Activated naive CD8-positive, alpha-beta T cell treated with anti-CD3 and anti-CD28 coated beads, Interleukin-2, amount 50 U/mL, for 16 hours (primary cell): ENCODE measurements around the gene ARHGAP22.

Experiments used
- DNase-seq: peaks from one replicate; pipeline ENCODE4 v3.0.0-alpha.2; 2020; ENCODE audit warnings: low read depth, low spot score

The ARHGAP22 gene

DNA sequence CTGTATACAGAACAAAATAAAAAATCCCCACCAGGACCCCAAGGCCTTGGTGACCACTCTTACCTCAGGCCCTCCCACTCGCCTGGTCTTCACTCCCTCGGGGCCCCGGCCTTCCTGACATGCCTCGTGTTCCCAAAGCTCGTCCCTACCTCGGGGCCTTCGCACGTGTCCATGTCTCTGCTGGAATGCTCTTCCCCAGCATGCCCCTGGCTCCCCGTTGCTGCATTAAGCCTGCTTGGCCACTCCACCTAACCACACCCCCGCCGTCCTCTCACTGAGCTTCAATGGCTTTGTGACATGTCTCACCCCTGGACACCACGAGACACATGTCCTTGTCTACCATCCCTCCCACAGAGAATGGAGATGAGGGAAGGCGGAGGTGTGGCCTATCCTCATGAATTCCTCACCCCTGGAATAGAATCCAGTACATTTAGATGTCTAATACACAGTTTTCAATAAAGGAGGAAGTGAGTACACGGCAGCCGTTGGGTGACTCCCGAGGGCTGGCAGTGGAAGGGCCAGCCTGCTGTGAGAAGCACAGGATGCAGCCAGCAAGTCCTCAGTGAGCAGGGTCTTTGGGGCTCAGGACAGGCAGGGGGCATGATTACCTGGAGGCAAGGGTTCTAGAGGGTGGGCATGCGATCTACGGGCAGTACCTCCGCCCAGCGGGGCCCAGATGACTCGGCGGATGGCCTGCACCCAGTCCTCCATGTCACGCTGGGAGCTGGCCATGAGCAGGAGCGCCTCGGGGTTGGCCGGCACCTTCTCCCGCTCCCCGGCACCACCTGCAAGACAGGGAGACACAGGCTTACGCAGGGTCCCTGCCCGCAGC is 125.7 kb downstream of the ARHGAP22 start:
- DNase-seq = no peak

DNA sequence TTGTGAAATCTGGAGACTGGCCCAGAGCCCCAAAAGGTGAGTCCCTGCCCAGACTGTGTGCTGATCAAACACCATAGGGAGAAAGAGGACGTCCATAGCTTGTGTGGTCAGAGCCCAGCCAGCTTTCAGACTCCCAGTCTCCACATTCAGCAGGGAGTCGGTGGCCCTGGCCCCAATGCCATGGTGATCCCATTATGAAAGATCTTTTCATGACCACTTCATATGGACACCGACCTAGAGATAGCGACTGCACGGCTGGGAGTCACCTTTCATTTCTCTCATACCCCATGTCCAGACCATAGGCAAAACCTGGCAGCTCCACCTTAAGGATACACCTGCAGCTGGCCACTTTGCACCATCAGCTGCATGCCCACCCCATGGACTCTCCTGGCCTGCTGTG is 126.4 kb downstream of the ARHGAP22 start:
- DNase-seq = no peak

DNA sequence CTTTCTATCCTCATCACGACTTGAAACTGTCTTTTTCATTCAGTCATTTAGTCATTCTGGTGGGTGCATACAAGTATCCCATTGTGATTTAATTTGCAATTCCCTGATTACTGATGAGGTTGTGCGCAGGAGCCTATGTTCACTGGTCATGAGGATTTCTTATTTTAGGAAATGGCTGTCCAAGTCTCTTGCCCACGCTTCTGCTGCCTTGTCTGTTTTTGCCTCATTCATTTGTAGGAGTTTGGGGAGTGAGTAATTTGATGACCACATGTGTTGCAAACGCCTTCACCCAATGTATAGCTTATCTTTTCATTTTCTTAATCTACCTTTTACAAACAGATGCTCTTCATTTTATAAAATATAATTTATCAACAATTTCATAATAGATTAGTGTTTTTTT is 127.3 kb downstream of the ARHGAP22 start:
- no peak for DNase-seq

DNA sequence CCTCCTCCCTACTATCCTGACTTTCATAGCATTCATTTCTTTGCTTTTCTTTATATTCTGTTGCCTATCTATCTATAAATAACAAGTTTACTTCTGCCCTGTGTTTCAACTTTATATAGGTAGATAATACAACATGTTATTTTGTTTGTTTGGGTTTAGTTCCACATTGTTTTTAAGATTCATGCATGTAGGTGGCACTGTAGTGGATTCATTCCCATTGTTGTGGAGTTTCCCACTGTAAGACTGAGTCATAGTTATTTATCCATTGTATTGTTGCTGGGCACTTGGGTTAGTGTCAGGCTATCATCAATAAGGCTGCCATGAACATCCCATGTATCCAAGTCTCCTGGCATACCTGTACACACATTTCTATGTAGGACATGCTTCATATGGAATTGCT is 127.7 kb downstream of the ARHGAP22 start:
- no peak for DNase-seq

DNA sequence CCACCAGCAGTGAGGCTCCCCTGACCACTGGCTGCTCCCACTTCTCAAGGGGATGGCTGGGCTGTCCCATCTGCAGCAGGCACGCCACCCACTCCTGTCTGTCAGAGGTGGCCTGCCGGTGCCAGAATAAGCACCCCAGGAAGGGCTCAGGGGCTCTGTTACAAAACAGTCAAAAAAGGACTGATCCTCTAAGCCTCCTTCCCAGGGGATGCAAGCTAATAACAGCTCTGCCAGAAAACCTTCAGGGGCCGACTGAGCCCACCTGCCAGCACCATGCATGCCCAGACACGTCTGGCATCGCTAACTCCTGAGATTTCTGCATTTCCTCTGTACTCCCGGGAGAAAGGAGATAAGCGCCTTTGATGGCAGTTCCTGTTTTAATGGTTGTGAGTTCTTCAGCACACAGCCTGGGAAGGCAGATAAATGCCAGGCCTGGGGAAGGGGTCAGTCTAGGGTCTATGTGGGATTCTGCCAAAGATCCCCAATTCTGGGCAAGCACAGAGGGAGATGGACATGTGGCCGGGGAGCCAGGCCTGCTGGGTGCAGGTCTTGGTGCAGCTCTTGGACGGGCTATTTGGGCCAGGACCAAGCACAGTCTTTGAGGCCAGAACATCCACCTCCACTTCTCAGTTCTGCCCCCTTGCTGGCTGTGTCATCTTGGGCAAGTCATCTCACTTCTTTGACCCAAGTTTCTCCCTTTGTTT is 128.4 kb downstream of the ARHGAP22 start:
- no peak for DNase-seq

DNA sequence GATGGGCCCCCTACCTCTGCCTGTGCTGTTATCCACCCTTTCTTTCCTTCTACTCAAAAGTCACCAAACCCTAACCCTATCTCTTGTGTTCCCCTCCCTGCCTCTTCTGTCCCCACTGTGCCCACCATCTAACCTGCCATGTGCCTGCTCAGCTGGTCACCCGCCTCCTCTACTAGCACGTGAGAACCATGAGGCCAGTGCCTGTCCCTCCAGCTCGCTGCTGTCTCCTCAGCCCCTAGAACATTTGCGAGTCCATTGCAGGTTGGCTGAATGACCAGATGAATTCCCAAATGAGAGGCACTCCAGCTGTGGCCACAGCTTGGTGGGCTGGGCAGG is 129.0 kb downstream of the ARHGAP22 start:
- DNase-seq = no peak

DNA sequence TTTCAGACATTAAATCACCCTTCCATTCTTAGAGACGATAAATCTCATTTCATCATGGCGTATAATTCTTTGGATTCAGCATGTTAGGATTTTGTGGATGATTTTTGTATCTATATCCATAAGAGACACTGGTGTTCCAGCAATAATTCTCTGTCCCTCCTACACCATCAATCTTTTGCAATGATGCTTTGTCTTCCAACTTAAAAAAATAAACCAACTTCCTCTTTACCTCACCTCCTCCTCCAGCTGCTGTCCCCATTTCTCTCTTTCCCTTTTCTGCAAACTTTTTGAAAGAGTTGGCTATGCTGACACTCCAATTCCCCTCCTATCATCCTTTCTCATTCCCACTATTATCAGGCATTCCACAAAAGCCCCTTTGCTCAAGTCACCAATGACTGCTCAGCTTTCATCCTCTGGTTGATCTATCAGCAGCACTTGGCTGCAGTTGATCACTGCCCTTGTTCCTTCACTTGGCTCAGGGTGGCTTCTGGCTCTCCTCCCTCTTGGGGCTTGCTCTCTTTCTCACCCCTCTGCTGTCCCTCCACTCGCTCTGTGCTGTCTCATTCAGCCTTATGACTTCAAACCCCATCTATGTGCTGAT is 130.0 kb downstream of the ARHGAP22 start:
- DNase-seq = no peak

DNA sequence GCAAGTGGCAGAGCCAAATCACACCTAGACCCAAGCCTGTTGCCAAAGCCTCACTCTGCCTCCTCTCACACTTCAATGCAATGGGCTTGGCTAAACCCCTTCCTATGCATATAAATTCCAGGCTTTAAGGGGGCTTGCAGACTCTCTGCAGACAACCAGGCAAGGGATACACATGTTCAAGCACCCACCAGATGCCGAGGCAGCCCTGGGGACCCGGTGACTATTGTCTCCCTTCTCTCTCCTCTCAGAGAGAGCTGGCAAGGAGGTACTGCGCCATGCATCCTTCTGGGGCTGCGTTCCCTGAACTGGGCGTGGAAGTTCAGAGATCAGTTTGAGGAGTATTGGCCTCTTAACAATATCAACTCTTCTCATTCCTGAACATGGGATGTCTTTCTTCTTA is 131.2 kb downstream of the ARHGAP22 start:
- no peak for DNase-seq

DNA sequence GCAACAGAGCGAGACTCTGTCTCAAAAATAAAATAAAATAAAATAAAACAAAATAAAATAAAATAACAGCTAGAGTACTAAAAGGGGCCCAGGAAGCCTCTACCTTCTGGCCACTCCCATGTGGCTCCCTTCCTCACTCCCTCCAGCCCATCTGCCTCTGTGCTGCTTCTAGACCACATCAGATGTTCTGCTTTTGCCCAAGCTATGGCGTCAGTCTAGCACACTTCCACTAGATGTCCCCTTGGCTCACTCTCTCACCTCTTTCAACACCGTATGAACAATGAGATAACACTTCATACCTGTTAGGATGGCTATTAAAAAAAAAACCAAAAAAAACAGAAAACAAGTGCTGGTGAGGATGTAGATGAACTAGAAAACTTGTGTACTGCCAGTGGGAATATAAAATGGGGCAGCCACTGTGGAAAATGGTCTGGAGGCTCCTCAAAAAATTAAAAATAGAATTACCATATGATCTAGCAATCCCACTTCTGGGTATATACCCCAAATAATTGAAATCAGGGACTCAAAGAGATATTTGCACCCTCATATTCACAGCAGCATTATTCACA is 132.3 kb downstream of the ARHGAP22 start:
- no peak for DNase-seq

DNA sequence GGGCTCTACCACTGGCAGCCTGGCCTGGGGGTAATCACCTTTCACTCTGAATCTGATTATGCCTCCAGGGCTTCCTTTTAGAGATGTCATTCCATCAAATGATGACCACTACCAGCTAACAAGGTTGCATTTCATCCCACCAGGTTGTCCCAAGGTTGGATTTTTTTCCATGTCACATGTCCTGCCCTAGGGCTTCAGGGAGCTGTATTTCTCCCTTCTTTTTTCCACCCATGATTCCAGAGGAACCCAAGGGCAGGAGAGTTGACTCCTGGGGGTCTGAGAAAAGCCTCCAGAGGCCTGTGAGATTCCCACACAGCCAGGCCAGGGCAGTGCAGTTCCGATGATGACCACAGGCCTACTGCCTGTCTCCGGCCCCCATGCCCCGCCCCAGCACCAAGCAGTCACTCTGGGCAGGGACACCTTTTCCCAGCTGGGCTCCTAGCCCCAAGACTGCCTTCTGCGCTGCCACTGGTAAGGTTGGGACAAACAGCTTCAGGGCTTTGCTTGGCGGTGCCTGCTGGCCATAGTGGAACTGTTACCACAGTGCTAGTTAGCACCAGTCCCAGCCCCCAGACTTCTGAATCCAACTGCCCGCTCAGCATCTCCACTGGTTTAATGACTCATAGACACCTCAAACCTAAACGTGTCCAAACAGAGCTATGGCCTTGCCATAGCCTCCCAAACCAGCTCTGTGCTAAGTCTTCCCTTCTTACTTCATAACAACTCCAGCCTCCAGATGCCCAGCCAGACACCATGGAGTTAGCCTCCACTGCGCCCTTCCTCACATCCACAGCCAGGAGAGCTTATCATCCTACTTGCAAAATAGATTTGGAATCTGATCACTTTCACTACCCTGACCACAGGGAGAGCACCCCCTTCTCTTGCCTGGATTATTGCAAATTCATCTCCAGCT is 133.7 kb downstream of the ARHGAP22 start:
- no peak for DNase-seq

DNA sequence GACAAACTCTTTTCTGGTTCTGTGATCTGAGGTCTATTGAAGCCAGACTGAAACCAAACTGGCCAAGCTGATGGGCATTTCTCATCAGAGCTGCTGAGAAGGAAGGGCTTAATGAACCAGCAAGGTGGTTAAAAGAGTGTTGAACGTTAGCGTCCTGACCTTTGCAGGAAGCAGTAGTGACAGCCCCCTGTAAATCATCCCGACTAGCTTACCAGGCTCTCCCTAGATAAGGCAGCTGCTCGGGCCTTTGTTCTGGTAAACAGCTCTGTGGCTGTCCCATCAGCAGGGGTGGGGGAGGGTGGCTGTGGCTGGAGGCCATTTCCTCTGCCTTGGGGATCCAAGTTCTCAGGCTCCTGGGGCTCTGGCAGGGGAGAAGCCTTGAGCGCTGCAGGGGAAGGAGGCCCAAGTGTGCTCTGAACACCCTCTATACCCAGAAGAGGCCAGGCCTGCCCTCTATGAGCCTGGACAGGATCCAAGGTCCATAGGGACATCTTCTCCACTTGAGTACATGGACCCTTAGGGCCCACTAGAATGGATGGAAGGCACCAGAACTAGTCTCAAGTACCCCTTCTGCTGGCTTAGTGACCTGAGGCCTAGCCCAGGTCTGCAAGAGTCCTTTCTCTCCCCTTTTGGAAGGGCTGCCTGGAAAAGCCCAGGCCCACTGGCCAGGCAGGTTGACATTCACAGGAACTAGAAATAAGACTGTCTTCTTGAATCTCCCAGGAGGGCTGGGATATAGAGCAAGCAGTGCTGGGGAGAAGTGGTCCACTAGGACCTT is 134.6 kb downstream of the ARHGAP22 start:
- no peak for DNase-seq

DNA sequence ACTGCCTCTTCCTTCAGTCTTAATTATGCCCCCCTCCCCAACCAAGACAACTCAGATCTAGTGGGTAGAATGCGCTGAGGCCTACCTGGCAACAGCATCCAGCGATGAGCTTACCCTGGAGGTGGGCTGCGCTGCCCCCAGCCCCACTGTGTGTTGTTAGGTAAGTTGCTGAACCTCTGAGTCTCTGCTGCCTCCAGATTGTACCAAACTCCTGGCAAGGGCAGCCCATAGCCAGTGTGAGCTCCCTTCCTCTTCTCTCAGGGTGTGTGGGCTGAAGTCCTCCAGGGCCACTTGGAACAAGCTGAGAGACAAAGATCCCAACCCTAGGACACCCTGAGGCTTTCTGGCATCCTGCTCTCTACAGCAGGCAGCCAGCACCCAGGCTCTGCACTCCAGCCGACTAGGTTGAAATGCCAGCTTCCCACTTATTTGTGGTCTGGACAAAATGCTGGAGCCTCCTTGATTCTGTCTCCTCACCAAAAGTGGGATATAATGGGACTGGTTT is 135.3 kb downstream of the ARHGAP22 start:
- DNase-seq = no peak

DNA sequence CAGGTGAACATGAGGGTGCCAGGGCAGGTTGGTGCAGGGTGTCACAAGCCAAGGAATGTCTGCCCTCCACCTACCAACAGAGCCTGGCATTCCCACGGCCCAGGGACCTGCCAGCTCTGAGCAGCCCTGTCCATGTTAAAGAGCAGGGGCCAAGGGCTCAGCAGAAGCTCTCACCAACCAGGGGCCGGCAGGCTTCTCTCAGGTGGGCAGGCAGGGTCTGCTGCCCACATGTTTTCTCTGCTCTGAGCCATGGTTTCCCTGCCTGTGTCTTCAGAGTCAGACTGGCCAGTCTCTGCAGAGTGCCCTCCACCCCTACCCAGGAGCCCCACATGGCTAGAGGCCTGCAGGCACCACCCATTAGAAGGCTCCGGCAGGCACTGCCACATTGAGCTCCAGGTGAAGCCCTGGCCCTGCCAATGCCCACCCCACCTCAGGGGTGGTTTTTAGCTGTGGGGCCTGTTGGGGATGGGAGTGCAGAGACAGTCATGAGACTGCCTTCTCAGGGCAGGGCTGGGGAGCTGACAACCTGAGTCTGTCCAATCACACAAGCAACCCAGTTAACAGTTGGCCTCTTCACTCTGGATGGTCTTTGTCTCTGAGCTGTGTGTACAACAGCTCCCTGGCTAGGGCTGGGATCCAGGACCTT is 135.9 kb downstream of the ARHGAP22 start:
- DNase-seq = no peak

DNA sequence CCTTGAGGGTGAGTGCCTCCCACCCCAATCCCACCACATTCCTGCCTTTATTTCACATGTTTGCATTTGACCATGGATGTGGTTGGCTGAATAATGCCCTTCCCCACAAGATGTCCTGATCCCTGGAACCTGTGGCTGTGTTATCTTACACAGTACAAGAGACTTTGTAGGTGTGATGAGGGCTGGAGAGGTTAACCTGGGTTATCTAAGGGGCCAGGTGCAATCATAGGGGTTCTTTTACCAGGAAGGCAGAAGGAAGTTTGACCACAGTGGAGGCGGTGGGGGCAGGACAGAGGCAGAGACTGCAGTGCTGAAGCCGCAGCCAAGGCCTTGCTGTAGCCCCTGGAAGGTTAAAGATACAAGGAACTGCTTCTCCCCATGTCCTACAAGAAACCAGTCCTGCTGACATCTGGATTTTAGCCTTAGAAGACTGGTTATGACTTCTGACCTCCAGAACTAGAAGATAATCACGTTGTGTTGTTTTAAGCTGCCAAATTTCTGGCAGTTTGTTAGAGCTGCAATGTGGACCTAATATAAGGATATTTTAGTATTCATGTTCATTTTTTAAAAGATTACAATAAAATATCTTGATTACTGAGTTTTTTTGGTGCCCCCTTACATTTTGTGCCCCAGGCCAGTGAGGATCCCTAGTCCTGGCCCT is 136.6 kb downstream of the ARHGAP22 start:
- no peak for DNase-seq

DNA sequence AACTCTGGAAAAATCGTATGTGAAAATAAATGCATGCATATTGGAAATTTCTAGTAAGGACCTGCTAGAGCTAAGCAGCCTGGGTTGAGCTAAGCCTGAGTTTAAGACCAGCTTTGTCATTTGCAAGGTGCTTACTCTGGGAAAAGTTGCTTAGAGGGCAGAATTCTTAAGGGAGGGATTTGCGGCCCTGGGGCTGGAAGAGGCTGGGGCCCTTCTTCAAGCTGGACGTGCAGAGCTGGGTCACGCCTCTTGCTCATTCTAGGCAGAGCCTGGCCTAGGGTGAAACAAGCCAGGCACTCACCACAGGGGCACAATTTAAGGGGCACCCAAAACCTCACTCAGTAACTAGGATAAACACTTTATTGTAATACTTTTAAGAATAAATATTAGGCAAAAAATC is 137.2 kb downstream of the ARHGAP22 start:
- no peak for DNase-seq

DNA sequence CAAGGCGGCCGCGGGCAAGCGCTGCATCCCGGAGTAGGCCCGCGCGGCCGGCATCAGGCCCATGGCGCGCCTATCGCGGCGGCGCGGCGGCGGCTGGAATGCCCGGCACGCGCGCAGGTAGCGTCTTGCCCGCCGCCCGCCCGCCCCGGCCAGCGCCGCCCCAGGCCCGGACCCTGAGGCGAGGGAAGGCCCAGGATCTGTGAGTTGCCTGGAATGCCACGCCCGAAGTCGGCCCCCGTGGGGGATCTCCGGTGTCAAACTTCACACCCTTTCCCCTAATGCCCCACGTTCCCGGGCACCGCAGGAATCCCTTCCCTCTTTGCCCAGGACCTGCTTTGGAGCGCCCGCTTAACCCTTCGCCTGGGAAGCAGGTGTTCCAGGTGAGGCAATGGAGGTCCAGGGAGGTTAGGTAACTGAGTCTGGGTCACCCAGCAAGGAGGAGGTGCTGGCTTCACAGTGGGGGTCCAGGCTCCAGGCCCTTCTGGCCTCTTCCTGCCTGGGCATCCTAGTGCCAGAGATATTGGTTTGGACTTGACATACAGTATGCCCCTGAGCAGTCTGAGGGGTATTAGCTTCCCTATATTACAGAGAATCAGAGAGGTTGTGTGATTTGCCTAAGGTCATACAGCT is 138.1 kb downstream of the ARHGAP22 start:
- DNase-seq = no peak

DNA sequence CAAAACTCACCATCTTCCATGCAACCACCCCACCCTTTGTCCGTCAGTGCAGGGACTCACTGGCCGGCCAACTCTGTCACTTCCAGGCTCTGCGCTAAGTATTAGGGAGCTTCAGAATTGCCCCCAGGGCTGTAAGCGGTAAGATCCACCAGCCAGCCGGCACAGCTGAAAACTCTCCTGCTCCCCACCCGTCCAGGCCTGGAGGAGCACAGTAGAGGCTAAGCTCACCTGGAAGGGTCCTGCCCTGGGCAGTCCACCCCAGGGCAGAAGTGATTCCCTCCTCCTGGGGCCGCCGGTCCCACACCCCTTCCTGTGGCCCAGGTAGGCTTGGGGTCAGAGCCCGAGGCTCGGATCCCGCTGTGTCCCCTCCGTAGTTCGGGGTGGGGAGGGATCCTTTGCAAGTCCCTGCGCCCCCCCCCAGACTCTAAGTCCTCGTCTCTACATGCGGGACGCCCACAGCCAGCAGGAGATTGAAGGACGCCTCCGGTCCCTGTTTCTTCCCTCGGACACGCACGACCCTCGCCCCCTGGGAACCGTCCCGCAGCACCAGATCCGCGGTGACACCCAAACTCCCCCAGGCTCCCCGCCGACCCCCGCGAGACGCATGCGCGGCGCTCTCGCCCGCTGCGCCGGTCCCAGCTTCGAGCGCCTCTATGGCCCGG is 138.9 kb downstream of the ARHGAP22 start:
- DNase-seq = no peak
